SK-N-SH (cell line): ENCODE data around the gene PCDHA5.

Source experiments
- EP300 ChIP-seq, 2 experiments: IDR thresholded peaks; 2 replicates each; pipeline versions ENCODE4 v1.4.0 to v1.6.1; 2012; ENCODE audit warnings: borderline replicate concordance in 1 of 2, low read depth in 1 of 2, low read length in 1 of 2
- JUND ChIP-seq: IDR thresholded peaks from 2 replicates; pipeline ENCODE4 v1.4.0; 2012
- MXI1 ChIP-seq: IDR thresholded peaks from 2 replicates; pipeline ENCODE4 v1.6.1; 2012; ENCODE audit warnings: mild to moderate bottlenecking, low read depth, low read length, improper control_type of control experiment
- NRF1 ChIP-seq: IDR thresholded peaks from 2 replicates; pipeline ENCODE4 v1.6.1; 2012; ENCODE audit warnings: low read depth, mild to moderate bottlenecking, low read length
- RAD21 ChIP-seq: IDR thresholded peaks from 2 replicates; pipeline ENCODE4 v1.6.1; 2012; ENCODE audit warnings: mild to moderate bottlenecking, low read length
- TF ChIP-seq, protein P1 (sequence below): fragments of 200-600 bp; sonication (generic); IDR thresholded peaks from 2 replicates; pipeline ENCODE4 v1.6.1; 2017; ENCODE audit warnings: antibody characterized with exemption, mild to moderate bottlenecking, moderate library complexity

GRCh38 chr5:140795259-140795641 is 26.2 kb upstream of the PCDHA5 start:
- TF ChIP-seq MXI1 (no peak), EP300 (IDR thresholded peaks at IDR 0.05; ENCODE audit: borderline replicate concordance in 1 of 2, low read depth in 1 of 2, low read length in 1 of 2) (no peak), NRF1 (no peak), JUND (no peak), RAD21 (no peak)
- TF ChIP-seq, protein P1, sequence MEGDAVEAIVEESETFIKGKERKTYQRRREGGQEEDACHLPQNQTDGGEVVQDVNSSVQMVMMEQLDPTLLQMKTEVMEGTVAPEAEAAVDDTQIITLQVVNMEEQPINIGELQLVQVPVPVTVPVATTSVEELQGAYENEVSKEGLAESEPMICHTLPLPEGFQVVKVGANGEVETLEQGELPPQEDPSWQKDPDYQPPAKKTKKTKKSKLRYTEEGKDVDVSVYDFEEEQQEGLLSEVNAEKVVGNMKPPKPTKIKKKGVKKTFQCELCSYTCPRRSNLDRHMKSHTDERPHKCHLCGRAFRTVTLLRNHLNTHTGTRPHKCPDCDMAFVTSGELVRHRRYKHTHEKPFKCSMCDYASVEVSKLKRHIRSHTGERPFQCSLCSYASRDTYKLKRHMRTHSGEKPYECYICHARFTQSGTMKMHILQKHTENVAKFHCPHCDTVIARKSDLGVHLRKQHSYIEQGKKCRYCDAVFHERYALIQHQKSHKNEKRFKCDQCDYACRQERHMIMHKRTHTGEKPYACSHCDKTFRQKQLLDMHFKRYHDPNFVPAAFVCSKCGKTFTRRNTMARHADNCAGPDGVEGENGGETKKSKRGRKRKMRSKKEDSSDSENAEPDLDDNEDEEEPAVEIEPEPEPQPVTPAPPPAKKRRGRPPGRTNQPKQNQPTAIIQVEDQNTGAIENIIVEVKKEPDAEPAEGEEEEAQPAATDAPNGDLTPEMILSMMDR: no peak
